IMR-90 (cell line): ENCODE results near the gene FBXL19.

Experiments
- CEBPB ChIP-seq: IDR thresholded peaks from 2 replicates; pipeline ENCODE4 v1.6.1; 2012; ENCODE audit warnings: low read depth, low read length, improper control_type of control experiment
- CTCF ChIP-seq: conservative IDR thresholded peaks from 2 replicates; pipeline ENCODE4 v1.5.1; 2012; ENCODE audit warnings: mild to moderate bottlenecking, low read depth, low read length, improper control_type of control experiment
- MAFK ChIP-seq: IDR thresholded peaks from 2 replicates; pipeline ENCODE4 v1.6.1; 2012; ENCODE audit warnings: low read depth, low read length, improper control_type of control experiment
- MAZ ChIP-seq: IDR thresholded peaks from 2 replicates; pipeline ENCODE4 v1.6.1; 2012; ENCODE audit warnings: low read depth, mild to moderate bottlenecking, low read length, improper control_type of control experiment, moderate library complexity, borderline replicate concordance
- POLR2A ChIP-seq: IDR thresholded peaks from 2 replicates; pipeline ENCODE4 v1.6.1; 2012; ENCODE audit warnings: mild to moderate bottlenecking, low read depth, low read length
- RAD21 ChIP-seq: IDR thresholded peaks from 2 replicates; pipeline ENCODE4 v1.6.1; 2012; ENCODE audit warnings: low read length, improper control_type of control experiment

GRCh38 chr16:30980023-30980371 is 56.6 kb downstream of the FBXL19 start:
- TF ChIP-seq CTCF (no peak), POLR2A (no peak), CEBPB (no peak), MAFK (no peak), RAD21 (no peak), MAZ (no peak)
